Stimulated activated CD4-positive, alpha-beta T cell treated with anti-CD3 and anti-CD28 coated beads, Interleukin-15, amount 100 ng/mL, for 24 hours (primary cell): Measurements from ENCODE around the gene EIF4E1B.

Source experiments
- DNase-seq: peaks from one replicate; pipeline ENCODE4 v3.0.0-alpha.2; 2020

EIF4E1B gene

GRCh38 chr5:176693477-176693851 is 63.0 kb downstream of the EIF4E1B start:
- no peak for DNase-seq

DNA sequence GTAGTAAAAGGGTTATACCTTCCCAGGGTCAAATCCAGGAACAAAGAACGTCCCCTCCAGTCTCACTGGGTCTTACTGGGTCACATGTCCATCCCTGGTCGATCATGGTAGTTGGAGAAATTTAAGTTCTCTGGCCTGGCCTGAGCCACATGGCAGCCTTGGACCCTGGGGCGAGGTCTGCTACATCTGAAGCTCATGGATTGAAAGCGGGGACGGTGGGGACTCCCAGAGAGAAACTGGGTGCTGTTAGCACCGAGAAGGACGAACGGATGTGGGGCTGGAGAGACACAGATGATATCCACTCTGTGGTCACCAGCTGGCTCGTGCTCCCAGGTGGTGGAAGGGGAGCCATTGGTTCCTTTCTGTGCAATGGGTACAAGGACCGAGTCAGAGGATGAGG is 63.7 kb downstream of the EIF4E1B start:
- DNase-seq: no peak

GRCh38 chr5:176694631-176695030 is 64.2 kb downstream of the EIF4E1B start:
- DNase-seq: no peak

- no peak for DNase-seq
These were observed 64.6 kb downstream of the EIF4E1B start for GRCh38 chr5:176695073-176695472.
